PC-9 (cell line): ENCODE data around the gene MTARC2. TPM values are rescaled to one million over a fixed set of nuclear protein-coding genes. Genes with fewer than 3 reads are reported as not detected.
A peak's percentile ranks its signal among the peaks of the same experiment; 100 is the strongest.
"Not testable (repeated sequence)": the region's sequence is repeated elsewhere in the genome, so short reads cannot be mapped to it uniquely, and the experiment has no call there.

ENCODE experiments used
- BruUV-seq: library from RNA; stranded (reverse); fragments of 400-500 nt; replicated peaks from 2 replicates; lab custom pipeline; 2021; lab: Mats Ljungman, UMichigan
- CTCF ChIA-PET: fragments of 300-600 bp; sonication (Branson Sonifier 250); formaldehyde crosslinking; loops from one replicate; lab custom pipeline; 2022; ENCODE audit warnings: antibody characterized with exemption; lab: Charles Lee
- POLR2A ChIA-PET: fragments of 300-600 bp; sonication (Branson Sonifier 250); formaldehyde crosslinking; loops from one replicate; lab custom pipeline; 2022; ENCODE audit warnings: antibody characterized with exemption; ENCODE audit not compliant: unreplicated experiment; lab: Charles Lee
- DNase-seq, 2 experiments: peaks; one replicate each; pipeline versions ENCODE4 v3.0.0 to v3.0.0-alpha.2; 2015 to 2022; ENCODE audit warnings: mixed read lengths in 1 of 2
- H2AFZ ChIP-seq: fragments of 200-600 bp; sonication (generic); 2 replicates; pipeline ENCODE4 v1.8.1; 2017; ENCODE audit warnings: antibody characterized with exemption
- H3F3A ChIP-seq: fragments of 200-600 bp; sonication (generic); 2 replicates; pipeline ENCODE4 v1.8.1; 2017; ENCODE audit warnings: antibody characterized with exemption, mild to moderate bottlenecking, low read depth; ENCODE audit not compliant: insufficient read depth
- H3K27ac ChIP-seq: fragments of 200-600 bp; sonication (generic); 2 replicates; pipeline ENCODE4 v1.6.1; 2016; ENCODE audit warnings: mixed run types
- H3K27me3 ChIP-seq: fragments of 200-600 bp; sonication (generic); 2 replicates; pipeline ENCODE4 v1.6.1; 2016; ENCODE audit warnings: low read depth, mixed run types; ENCODE audit not compliant: insufficient read depth
- H3K36me3 ChIP-seq: fragments of 200-600 bp; sonication (generic); 2 replicates; pipeline ENCODE4 v1.6.1; 2016; ENCODE audit warnings: low read depth, mixed run types
- H3K4me1 ChIP-seq: fragments of 200-600 bp; sonication (generic); replicated peaks from 2 replicates; pipeline ENCODE4 v1.6.1; 2016; ENCODE audit warnings: mixed run types; ENCODE audit not compliant: insufficient read depth
- H3K4me2 ChIP-seq: fragments of 200-600 bp; sonication (generic); 2 replicates; pipeline ENCODE4 v1.6.1; 2017; ENCODE audit warnings: mixed run types
- H3K4me3 ChIP-seq: fragments of 200-600 bp; sonication (generic); 2 replicates; pipeline ENCODE4 v1.6.1; 2016; ENCODE audit warnings: mixed run types
- H3K79me2 ChIP-seq: fragments of 200-600 bp; sonication (generic); 2 replicates; pipeline ENCODE4 v1.6.1; 2017; ENCODE audit warnings: low read depth, mixed run types
- H3K9me2 ChIP-seq: fragments of 200-600 bp; sonication (generic); 2 replicates; pipeline ENCODE4 v1.8.1; 2017; ENCODE audit warnings: mild to moderate bottlenecking; ENCODE audit not compliant: insufficient read depth
- H3K9me3 ChIP-seq: fragments of 200-600 bp; sonication (generic); 2 replicates; pipeline ENCODE4 v1.8.1; 2016; ENCODE audit warnings: low read depth; ENCODE audit not compliant: insufficient read depth
- H4K20me1 ChIP-seq: fragments of 200-600 bp; sonication (generic); 2 replicates; pipeline ENCODE4 v1.8.1; 2017; ENCODE audit not compliant: insufficient read depth
- CTCF ChIP-seq: fragments of 200-600 bp; sonication (generic); conservative IDR thresholded peaks from 2 replicates; pipeline ENCODE4 v1.6.1; 2017; ENCODE audit warnings: mixed run types, antibody characterized with exemption, mild to moderate bottlenecking, moderate library complexity
- EZH2 ChIP-seq: fragments of 200-600 bp; sonication (generic); IDR thresholded peaks from 2 replicates; pipeline ENCODE4 v1.8.0; 2017; ENCODE audit warnings: antibody characterized with exemption, low read depth
- intact Hi-C: fragments of 100-400 bp; cut with micrococcal nuclease; formaldehyde crosslinking; loops from one replicate; pipeline ENCODE4 v1.10.0; 2022; ENCODE audit not compliant: unreplicated experiment
- total RNA-seq: library from RNA; stranded (reverse); gene quantifications from 2 replicates; pipeline ENCODE4 v1.2.3, GENCODE V29; 2021

MTARC2 gene
- total RNA-seq, 1 experiment from 2014 or later: 23.1 TPM

- no peak for DNase-seq
- H3K27me3 ChIP-seq: no peaks in the 10 kb centered on the region
- H3K4me3 ChIP-seq: no peak overlapping the region
- TF ChIP-seq EZH2 (no peak), CTCF (no peak)
- peak overlapping the region; percentile 41 for H3K4me2 ChIP-seq
- BruUV-seq: TSS peak; percentile 63
- H3K27ac ChIP-seq: no peak overlapping the region
- H3K9me2 ChIP-seq: no peaks in the 10 kb centered on the region
- CTCF ChIA-PET: interaction anchor here (0.6 to 2.0 kb wide), 12 partner anchors 16 to 1533 kb away, joined by 3 to 17 read pairs (median 4); partner anchors contain the start of gene MTARC2
- H3K79me2 ChIP-seq: no peaks in the 10 kb centered on the region
- no peaks in the 10 kb centered on the region for H3K9me3 ChIP-seq
- peaks cover 10% of the 10 kb centered on the region for H3F3A ChIP-seq
- H2AFZ ChIP-seq: peak overlapping the region; percentile 42; the same call in 1 of the 2 replicates
- no peaks in the 10 kb centered on the region for H3K36me3 ChIP-seq
- intact Hi-C loops: loop anchor here (1.0 to 2.0 kb wide), 3 partner anchors 42 to 452 kb away; partner anchors contain the start of gene C1orf115
- peaks cover 20% of the 10 kb centered on the region for H3K4me1 ChIP-seq
- H4K20me1 ChIP-seq: no peaks in the 10 kb centered on the region
- POLR2A ChIA-PET: no interaction called here
These were observed 15.5 kb upstream of the MTARC2 start for GRCh38 chr1:220732621-220733020.

GRCh38 chr1:220733086-220733601, 15.0 kb upstream of the MTARC2 start:
- Histone ChIP-seq H4K20me1 (no peaks in the 10 kb centered on the region), H3K79me2 (no peaks in the 10 kb centered on the region), H3K9me2 (no peaks in the 10 kb centered on the region), H3K27me3 (no peaks in the 10 kb centered on the region), H3K36me3 (no peaks in the 10 kb centered on the region), H3K9me3 (no peaks in the 10 kb centered on the region), H3K4me2 (peak overlapping the region; percentile 41), H3K4me3 (no peak overlapping the region), H3K4me1 (peaks cover 20% of the 10 kb centered on the region), H2AFZ (peak overlapping the region; percentile 42; the same call in 1 of the 2 replicates), H3K27ac (no peak overlapping the region), H3F3A (peaks cover 10% of the 10 kb centered on the region)
- BruUV-seq: no TSS peak
- TF ChIP-seq CTCF (peak; percentile 89), EZH2 (no peak)
- POLR2A ChIA-PET: interaction anchor here (0.5 to 0.7 kb wide), 5 partner anchors 15 to 1408 kb away, joined by 3 to 13 read pairs (median 4); partner anchors contain the start of genes MTARC1 and MTARC2
- CTCF ChIA-PET: interaction anchor here (0.5 to 3.1 kb wide), 22 partner anchors 15 to 1533 kb away, joined by 3 to 17 read pairs (median 4); partner anchors contain the start of gene MTARC2
- intact Hi-C loops: loop anchor here (1.0 to 2.0 kb wide), 3 partner anchors 42 to 452 kb away; partner anchors contain the start of gene C1orf115
- peak; percentile 71 to 74 for DNase-seq

- intact Hi-C loops: loop anchor here (2.0 kb wide), 1 partner anchor 14 kb away; the partner anchor contains the start of gene MTARC2
- H3K36me3 ChIP-seq: no peaks in the 10 kb centered on the region
- peaks cover 20% of the 10 kb centered on the region for H3K4me1 ChIP-seq
- H3K4me2 ChIP-seq: peak overlapping the region; percentile 54
- ChIA-PET POLR2A (interaction anchor here (0.5 to 0.7 kb wide), 8 partner anchors 13 to 1882 kb away, joined by 3 to 7 read pairs (median 5); partner anchors contain the start of genes MTARC1, MTARC2 and RAB3GAP2), CTCF (interaction anchor here (0.6 to 3.1 kb wide), 5 partner anchors 14 to 439 kb away, joined by 3 to 15 read pairs (median 6); partner anchors contain the start of gene MTARC2)
- no peaks in the 10 kb centered on the region for H3K27me3 ChIP-seq
- peak overlapping the region; percentile 45 for H3K27ac ChIP-seq
- DNase-seq: peak; percentile 39 to 83
- H3F3A ChIP-seq: peaks cover 10% of the 10 kb centered on the region
- H4K20me1 ChIP-seq: no peaks in the 10 kb centered on the region
- TF ChIP-seq EZH2 (no peak), CTCF (no peak)
- H3K9me3 ChIP-seq: no peaks in the 10 kb centered on the region
- H3K79me2 ChIP-seq: no peaks in the 10 kb centered on the region
- BruUV-seq: TSS peak; percentile 47
- H2AFZ ChIP-seq: peak overlapping the region; percentile 52; the same call in 1 of the 2 replicates
- 0 out of 2 replicates have a peak overlapping the region, but pooled peaks have one; percentile 2 for H3K4me3 ChIP-seq
- no peaks in the 10 kb centered on the region for H3K9me2 ChIP-seq
These were observed 13.4 kb upstream of the MTARC2 start for GRCh38 chr1:220734571-220735326.

GRCh38 chr1:220736283-220736682, 11.8 kb upstream of the MTARC2 start:
- H3K36me3 ChIP-seq, DNase-seq, H3K4me2 ChIP-seq, H3K9me3 ChIP-seq, H3K4me3 ChIP-seq, H3K27ac ChIP-seq, H3K79me2 ChIP-seq, H3K27me3 ChIP-seq, intact Hi-C loops, BruUV-seq, H2AFZ ChIP-seq, H4K20me1 ChIP-seq, CTCF ChIA-PET, H3K9me2 ChIP-seq, POLR2A ChIA-PET: not testable (repeated sequence)
- H3F3A ChIP-seq: peaks cover 10% of the 10 kb centered on the region
- H3K4me1 ChIP-seq: peaks cover 20% of the 10 kb centered on the region
